ENCODE measurements around the gene ZNF124. TPM values are rescaled to one million over a fixed set of nuclear protein-coding genes. Genes with fewer than 3 reads are reported as not detected.

Gene ZNF124
- total RNA-seq, 1 experiment from 2014 or later: 33.8 TPM

DNA sequence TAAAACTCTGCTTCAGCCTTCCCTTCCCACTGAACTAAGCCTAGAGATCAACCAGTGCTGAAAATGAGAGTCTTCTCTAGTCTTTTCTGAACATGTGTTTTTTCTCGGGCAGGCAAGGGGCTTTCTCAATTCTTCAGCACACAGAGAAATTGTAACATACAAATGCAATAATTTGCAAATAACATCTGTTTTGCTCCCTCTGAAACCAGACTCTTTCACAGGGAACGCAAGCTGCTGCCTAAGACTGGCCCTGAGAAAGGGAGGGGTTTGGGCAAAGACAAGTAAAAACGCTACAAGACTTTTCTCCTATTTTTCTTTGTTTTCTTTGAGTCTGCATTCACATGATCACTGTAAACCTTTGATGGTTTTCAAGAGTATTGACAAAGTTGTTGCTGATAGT is 44.4 kb upstream of the ZNF124 start:
- ChIA-PET CTCF (interaction anchor here (1.0 kb wide), 1 partner anchor 70 kb away, joined by 4 read pairs; no protein-coding TSS in a partner anchor), POLR2A (no interaction called here)
- H3K4me1 Mint-ChIP-seq: peaks cover 19% of the 10 kb centered on the region
- peaks cover 6% of the 10 kb centered on the region for H3K9me3 Mint-ChIP-seq
- no peaks in the 10 kb centered on the region; the same call in 1 of the 2 replicates for H3K27me3 Mint-ChIP-seq (ENCODE audit: low read depth)
- DNase-seq (ENCODE audit: low spot score): no peak
- H3K27ac Mint-ChIP-seq: no peak overlapping the region
- TF ChIP-seq, protein P1, sequence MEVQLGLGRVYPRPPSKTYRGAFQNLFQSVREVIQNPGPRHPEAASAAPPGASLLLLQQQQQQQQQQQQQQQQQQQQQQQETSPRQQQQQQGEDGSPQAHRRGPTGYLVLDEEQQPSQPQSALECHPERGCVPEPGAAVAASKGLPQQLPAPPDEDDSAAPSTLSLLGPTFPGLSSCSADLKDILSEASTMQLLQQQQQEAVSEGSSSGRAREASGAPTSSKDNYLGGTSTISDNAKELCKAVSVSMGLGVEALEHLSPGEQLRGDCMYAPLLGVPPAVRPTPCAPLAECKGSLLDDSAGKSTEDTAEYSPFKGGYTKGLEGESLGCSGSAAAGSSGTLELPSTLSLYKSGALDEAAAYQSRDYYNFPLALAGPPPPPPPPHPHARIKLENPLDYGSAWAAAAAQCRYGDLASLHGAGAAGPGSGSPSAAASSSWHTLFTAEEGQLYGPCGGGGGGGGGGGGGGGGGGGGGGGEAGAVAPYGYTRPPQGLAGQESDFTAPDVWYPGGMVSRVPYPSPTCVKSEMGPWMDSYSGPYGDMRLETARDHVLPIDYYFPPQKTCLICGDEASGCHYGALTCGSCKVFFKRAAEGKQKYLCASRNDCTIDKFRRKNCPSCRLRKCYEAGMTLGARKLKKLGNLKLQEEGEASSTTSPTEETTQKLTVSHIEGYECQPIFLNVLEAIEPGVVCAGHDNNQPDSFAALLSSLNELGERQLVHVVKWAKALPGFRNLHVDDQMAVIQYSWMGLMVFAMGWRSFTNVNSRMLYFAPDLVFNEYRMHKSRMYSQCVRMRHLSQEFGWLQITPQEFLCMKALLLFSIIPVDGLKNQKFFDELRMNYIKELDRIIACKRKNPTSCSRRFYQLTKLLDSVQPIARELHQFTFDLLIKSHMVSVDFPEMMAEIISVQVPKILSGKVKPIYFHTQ (CRISPR knock-in tag; IDR thresholded peaks at IDR 0.05): no peak
- TF ChIP-seq SMAD4 (CRISPR knock-in tag; IDR thresholded peaks at IDR 0.05): no peak
- TF ChIP-seq SMAD3 (CRISPR knock-in tag; IDR thresholded peaks at IDR 0.05; ENCODE audit: borderline replicate concordance): no peak
- TF ChIP-seq ZNF317 (CRISPR knock-in tag; IDR thresholded peaks at IDR 0.05; ENCODE audit: borderline replicate concordance, low read depth): no peak
- no peak for TF ChIP-seq GTF2I (CRISPR knock-in tag; conservative IDR thresholded peaks at IDR 0.05)
- TF ChIP-seq ETV6 (CRISPR knock-in tag; IDR thresholded peaks at IDR 0.05): no peak
- TF ChIP-seq, protein P2, sequence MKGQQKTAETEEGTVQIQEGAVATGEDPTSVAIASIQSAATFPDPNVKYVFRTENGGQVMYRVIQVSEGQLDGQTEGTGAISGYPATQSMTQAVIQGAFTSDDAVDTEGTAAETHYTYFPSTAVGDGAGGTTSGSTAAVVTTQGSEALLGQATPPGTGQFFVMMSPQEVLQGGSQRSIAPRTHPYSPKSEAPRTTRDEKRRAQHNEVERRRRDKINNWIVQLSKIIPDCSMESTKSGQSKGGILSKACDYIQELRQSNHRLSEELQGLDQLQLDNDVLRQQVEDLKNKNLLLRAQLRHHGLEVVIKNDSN (CRISPR knock-in tag; IDR thresholded peaks at IDR 0.05): no peak
- no peak for TF ChIP-seq NR3C1 (CRISPR knock-in tag; conservative IDR thresholded peaks at IDR 0.05; ENCODE audit: low read depth)
- no peak for TF ChIP-seq FOXP1 (CRISPR knock-in tag; IDR thresholded peaks at IDR 0.05; ENCODE audit: borderline replicate concordance)
- no peak for TF ChIP-seq IRF2 (CRISPR knock-in tag; IDR thresholded peaks at IDR 0.05; ENCODE audit: borderline replicate concordance, low read depth)
- no peak for TF ChIP-seq JUN (CRISPR knock-in tag; IDR thresholded peaks at IDR 0.05)
- peaks cover 5% of the 10 kb centered on the region; the same call in 1 of the 2 replicates for H3K36me3 Mint-ChIP-seq
- H3K4me3 Mint-ChIP-seq: no peak overlapping the region
- ATAC-seq: no peak

DNA sequence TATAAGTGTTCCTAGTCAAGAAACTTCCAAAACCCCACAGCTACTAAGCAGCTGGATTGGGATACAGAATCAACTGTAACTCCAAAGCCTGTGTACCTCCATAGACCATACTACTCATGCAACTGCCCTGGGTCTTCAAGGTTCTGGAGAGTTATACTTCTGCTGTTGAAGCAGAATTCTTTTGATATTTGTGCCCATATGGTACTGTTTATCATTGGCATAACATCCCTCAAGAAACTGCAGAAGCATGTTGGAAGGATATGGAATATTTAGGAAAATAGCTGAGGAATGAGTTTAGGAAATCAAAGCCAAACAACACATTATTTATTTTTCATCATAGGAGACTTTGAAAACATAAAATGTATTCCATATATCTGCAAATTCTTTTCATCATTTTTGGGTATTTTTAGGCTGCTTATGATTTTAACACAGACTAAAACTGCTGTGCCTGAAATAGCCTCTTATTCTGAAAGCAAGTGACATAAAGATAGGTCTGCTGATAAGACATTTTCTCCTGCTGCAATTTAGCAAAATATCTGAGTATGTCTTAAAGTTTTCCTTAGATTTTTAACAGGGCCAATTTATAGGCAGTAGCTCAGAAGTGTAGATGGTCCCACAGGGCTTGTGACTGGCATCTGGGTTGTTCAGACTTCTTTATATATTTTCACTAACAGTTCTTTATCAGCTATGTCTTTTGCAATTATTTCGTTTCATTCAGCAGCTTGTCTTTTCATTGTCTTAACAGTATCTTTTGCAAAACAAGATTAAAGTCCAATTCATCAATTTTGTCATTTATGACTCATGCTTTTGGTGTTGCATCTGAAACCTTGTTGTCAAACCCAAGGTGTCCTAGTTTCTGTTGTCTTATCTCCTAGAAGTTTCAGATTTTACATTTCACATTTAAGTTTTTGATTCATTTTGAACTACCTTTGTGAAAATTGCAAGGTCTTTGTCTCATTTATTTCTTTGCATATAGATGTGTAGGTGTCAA is 41.1 kb upstream of the ZNF124 start:
- DNase-seq (ENCODE audit: low spot score) (no peak), ATAC-seq (no peak)
- Mint-ChIP-seq H3K4me1 (peaks cover 39% of the 10 kb centered on the region), H3K9me3 (peaks cover under 1% of the 10 kb centered on the region; the same call in 1 of the 2 replicates), H3K27ac (no peak overlapping the region), H3K4me3 (no peak overlapping the region), H3K36me3 (no peaks in the 10 kb centered on the region; the same call in 1 of the 2 replicates), H3K27me3 (ENCODE audit: low read depth) (no peaks in the 10 kb centered on the region; the same call in 1 of the 2 replicates)
- POLR2A ChIA-PET: no interaction called here
- CTCF ChIA-PET: interaction anchor here (0.6 kb wide), 1 partner anchor 1832 kb away, joined by 5 read pairs; no protein-coding TSS in a partner anchor
- TF ChIP-seq SP1 (CRISPR knock-in tag; conservative IDR thresholded peaks at IDR 0.05) (no peak), GABPB1 (CRISPR knock-in tag; IDR thresholded peaks at IDR 0.05) (no peak), RORB (CRISPR knock-in tag; IDR thresholded peaks at IDR 0.05) (no peak), IRF2 (CRISPR knock-in tag; IDR thresholded peaks at IDR 0.05; ENCODE audit: borderline replicate concordance, low read depth) (no peak), ELF4 (CRISPR knock-in tag; IDR thresholded peaks at IDR 0.05; ENCODE audit: low read depth) (no peak), NR3C1 (CRISPR knock-in tag; conservative IDR thresholded peaks at IDR 0.05; ENCODE audit: low read depth) (no peak), GTF2I (CRISPR knock-in tag; conservative IDR thresholded peaks at IDR 0.05) (no peak), ZNF263 (CRISPR knock-in tag; IDR thresholded peaks at IDR 0.05; ENCODE audit: low read depth) (no peak)
- TF ChIP-seq, protein P3, sequence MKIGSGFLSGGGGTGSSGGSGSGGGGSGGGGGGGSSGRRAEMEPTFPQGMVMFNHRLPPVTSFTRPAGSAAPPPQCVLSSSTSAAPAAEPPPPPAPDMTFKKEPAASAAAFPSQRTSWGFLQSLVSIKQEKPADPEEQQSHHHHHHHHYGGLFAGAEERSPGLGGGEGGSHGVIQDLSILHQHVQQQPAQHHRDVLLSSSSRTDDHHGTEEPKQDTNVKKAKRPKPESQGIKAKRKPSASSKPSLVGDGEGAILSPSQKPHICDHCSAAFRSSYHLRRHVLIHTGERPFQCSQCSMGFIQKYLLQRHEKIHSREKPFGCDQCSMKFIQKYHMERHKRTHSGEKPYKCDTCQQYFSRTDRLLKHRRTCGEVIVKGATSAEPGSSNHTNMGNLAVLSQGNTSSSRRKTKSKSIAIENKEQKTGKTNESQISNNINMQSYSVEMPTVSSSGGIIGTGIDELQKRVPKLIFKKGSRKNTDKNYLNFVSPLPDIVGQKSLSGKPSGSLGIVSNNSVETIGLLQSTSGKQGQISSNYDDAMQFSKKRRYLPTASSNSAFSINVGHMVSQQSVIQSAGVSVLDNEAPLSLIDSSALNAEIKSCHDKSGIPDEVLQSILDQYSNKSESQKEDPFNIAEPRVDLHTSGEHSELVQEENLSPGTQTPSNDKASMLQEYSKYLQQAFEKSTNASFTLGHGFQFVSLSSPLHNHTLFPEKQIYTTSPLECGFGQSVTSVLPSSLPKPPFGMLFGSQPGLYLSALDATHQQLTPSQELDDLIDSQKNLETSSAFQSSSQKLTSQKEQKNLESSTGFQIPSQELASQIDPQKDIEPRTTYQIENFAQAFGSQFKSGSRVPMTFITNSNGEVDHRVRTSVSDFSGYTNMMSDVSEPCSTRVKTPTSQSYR (CRISPR knock-in tag; IDR thresholded peaks at IDR 0.05): no peak
- TF ChIP-seq, protein P4, sequence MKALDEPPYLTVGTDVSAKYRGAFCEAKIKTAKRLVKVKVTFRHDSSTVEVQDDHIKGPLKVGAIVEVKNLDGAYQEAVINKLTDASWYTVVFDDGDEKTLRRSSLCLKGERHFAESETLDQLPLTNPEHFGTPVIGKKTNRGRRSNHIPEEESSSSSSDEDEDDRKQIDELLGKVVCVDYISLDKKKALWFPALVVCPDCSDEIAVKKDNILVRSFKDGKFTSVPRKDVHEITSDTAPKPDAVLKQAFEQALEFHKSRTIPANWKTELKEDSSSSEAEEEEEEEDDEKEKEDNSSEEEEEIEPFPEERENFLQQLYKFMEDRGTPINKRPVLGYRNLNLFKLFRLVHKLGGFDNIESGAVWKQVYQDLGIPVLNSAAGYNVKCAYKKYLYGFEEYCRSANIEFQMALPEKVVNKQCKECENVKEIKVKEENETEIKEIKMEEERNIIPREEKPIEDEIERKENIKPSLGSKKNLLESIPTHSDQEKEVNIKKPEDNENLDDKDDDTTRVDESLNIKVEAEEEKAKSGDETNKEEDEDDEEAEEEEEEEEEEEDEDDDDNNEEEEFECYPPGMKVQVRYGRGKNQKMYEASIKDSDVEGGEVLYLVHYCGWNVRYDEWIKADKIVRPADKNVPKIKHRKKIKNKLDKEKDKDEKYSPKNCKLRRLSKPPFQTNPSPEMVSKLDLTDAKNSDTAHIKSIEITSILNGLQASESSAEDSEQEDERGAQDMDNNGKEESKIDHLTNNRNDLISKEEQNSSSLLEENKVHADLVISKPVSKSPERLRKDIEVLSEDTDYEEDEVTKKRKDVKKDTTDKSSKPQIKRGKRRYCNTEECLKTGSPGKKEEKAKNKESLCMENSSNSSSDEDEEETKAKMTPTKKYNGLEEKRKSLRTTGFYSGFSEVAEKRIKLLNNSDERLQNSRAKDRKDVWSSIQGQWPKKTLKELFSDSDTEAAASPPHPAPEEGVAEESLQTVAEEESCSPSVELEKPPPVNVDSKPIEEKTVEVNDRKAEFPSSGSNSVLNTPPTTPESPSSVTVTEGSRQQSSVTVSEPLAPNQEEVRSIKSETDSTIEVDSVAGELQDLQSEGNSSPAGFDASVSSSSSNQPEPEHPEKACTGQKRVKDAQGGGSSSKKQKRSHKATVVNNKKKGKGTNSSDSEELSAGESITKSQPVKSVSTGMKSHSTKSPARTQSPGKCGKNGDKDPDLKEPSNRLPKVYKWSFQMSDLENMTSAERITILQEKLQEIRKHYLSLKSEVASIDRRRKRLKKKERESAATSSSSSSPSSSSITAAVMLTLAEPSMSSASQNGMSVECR (CRISPR knock-in tag; IDR thresholded peaks at IDR 0.05; ENCODE audit: borderline replicate concordance): no peak
- TF ChIP-seq, protein P5, sequence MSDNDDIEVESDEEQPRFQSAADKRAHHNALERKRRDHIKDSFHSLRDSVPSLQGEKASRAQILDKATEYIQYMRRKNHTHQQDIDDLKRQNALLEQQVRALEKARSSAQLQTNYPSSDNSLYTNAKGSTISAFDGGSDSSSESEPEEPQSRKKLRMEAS (CRISPR knock-in tag; IDR thresholded peaks at IDR 0.05): no peak
- TF ChIP-seq, protein P6, sequence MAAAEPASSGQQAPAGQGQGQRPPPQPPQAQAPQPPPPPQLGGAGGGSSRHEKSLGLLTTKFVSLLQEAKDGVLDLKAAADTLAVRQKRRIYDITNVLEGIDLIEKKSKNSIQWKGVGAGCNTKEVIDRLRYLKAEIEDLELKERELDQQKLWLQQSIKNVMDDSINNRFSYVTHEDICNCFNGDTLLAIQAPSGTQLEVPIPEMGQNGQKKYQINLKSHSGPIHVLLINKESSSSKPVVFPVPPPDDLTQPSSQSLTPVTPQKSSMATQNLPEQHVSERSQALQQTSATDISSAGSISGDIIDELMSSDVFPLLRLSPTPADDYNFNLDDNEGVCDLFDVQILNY (CRISPR knock-in tag; IDR thresholded peaks at IDR 0.05): no peak

Measured in WTC11 (cell line).